PC-3 (cell line): ENCODE data around the gene F13A1. TPM values are rescaled to one million over a fixed set of nuclear protein-coding genes. Genes with fewer than 3 reads are reported as not detected.

Source experiments
- ATAC-seq: fragments of 200-7000 bp; cut with Tn5 transposase; 2 replicates; pipeline ENCODE4 v1.9.1; 2020; ENCODE audit warnings: mild to moderate bottlenecking, moderate library complexity
- BruUV-seq: library from RNA; stranded (reverse); fragments of 400-500 nt; replicated peaks from 2 replicates; lab custom pipeline; 2021; lab: Mats Ljungman, UMichigan
- CTCF ChIA-PET: fragments of 300-600 bp; sonication (Branson Sonifier 250); formaldehyde crosslinking; loops from one replicate; lab custom pipeline; 2022; ENCODE audit warnings: antibody characterized with exemption; lab: Charles Lee
- POLR2A ChIA-PET: fragments of 300-600 bp; sonication (Branson Sonifier 250); formaldehyde crosslinking; loops from one replicate; lab custom pipeline; 2022; ENCODE audit warnings: antibody characterized with exemption; ENCODE audit not compliant: unreplicated experiment; lab: Charles Lee
- DNase-seq: peaks from one replicate; pipeline ENCODE4 v3.0.0-alpha.2; 2015
- H2AFZ ChIP-seq: fragments of 300-600 bp; sonication (generic); 2 replicates; pipeline ENCODE4 v1.6.0; 2016; ENCODE audit warnings: antibody characterized with exemption, low read length
- H3F3A ChIP-seq: fragments of 300-600 bp; sonication (generic); one replicate; pipeline ENCODE4 v1.6.0; 2017; ENCODE audit warnings: antibody characterized with exemption, low read length, control low read depth, mild to moderate bottlenecking; ENCODE audit not compliant: unreplicated experiment
- H3K27ac ChIP-seq: fragments of 300-600 bp; sonication (generic); 2 replicates; pipeline ENCODE4 v1.5.1; 2016; ENCODE audit warnings: mild to moderate bottlenecking, low read length
- H3K27me3 ChIP-seq: fragments of 300-600 bp; sonication (generic); 2 replicates; pipeline ENCODE4 v1.6.1; 2016; ENCODE audit warnings: low read length, mixed read lengths
- H3K36me3 ChIP-seq: fragments of 300-600 bp; sonication (generic); 2 replicates; pipeline ENCODE4 v1.6.1; 2016; ENCODE audit warnings: low read depth, mixed run types, low read length, mixed read lengths
- H3K4me1 ChIP-seq: fragments of 300-600 bp; sonication (generic); 2 replicates; pipeline ENCODE4 v1.5.1; 2016; ENCODE audit warnings: low read length; ENCODE audit not compliant: insufficient read depth
- H3K4me2 ChIP-seq: fragments of 300-600 bp; sonication (generic); 2 replicates; pipeline ENCODE4 v1.6.0; 2016; ENCODE audit warnings: low read length
- H3K4me3 ChIP-seq: fragments of 300-600 bp; sonication (generic); 2 replicates; pipeline ENCODE4 v1.5.1; 2016; ENCODE audit warnings: mild to moderate bottlenecking, low read length, mixed read lengths
- H3K79me2 ChIP-seq: fragments of 300-600 bp; sonication (generic); 2 replicates; pipeline ENCODE4 v1.6.1; 2017; ENCODE audit warnings: low read length, mixed read lengths
- H3K9ac ChIP-seq: fragments of 300-600 bp; sonication (generic); 2 replicates; pipeline ENCODE4 v1.6.0; 2016; ENCODE audit warnings: mild to moderate bottlenecking, low read length
- H3K9me2 ChIP-seq: fragments of 300-600 bp; sonication (generic); replicated peaks from 2 replicates; pipeline ENCODE4 v1.6.1; 2016; ENCODE audit warnings: mixed run types, low read length, mixed read lengths
- H3K9me3 ChIP-seq: fragments of 300-600 bp; sonication (generic); 2 replicates; pipeline ENCODE4 v1.6.1; 2016; ENCODE audit warnings: low read length, mixed read lengths
- H4K20me1 ChIP-seq: fragments of 300-600 bp; sonication (generic); 2 replicates; pipeline ENCODE4 v1.6.1; 2016; ENCODE audit warnings: low read length, mixed read lengths
- CTCF ChIP-seq: fragments of 300-600 bp; sonication (generic); conservative IDR thresholded peaks from 2 replicates; pipeline ENCODE4 v1.5.1; 2017; ENCODE audit warnings: antibody characterized with exemption, low read depth, mild to moderate bottlenecking, low read length
- EZH2 ChIP-seq: fragments of 300-600 bp; sonication (generic); IDR thresholded peaks from one replicate; pipeline ENCODE4 v1.6.1; 2017; ENCODE audit warnings: antibody characterized with exemption, mild to moderate bottlenecking, low read length; ENCODE audit not compliant: unreplicated experiment
- EZH2phosphoT487 ChIP-seq: fragments of 300-600 bp; sonication (generic); IDR thresholded peaks from 2 replicates; pipeline ENCODE4 v1.6.1; 2018; ENCODE audit warnings: mild to moderate bottlenecking, antibody characterized with exemption, low read length, borderline replicate concordance
- intact Hi-C: fragments of 100-400 bp; cut with micrococcal nuclease; formaldehyde crosslinking; loops from 2 replicates; pipeline ENCODE4 v1.9.0; 2023
- total RNA-seq: library from RNA; depleted of rRNA; stranded (reverse); fragments of >200 nt; gene quantifications from 2 replicates; pipeline ENCODE4 v1.2.3, GENCODE V29; 2014

Gene F13A1
- total RNA-seq, 1 experiment from 2014 or later: not detected

GRCh38 chr6:6293317-6293716 is 27.1 kb downstream of the F13A1 start:
- CTCF ChIA-PET: interaction anchor here (0.5 kb wide), 1 partner anchor 104 kb away, joined by 3 read pairs; no protein-coding TSS in a partner anchor

GRCh38 chr6:6287415-6287814 is 33.0 kb downstream of the F13A1 start:
- intact Hi-C loops: no loop called here
- H3K9ac ChIP-seq: no peak overlapping the region
- no peaks in the 10 kb centered on the region for H3K9me3 ChIP-seq
- TF ChIP-seq EZH2phosphoT487: no peak
- TF ChIP-seq EZH2: no peak
- TF ChIP-seq CTCF: no peak
- POLR2A ChIA-PET: no interaction called here
- H3K4me1 ChIP-seq: no peaks in the 10 kb centered on the region
- H3K4me2 ChIP-seq: no peak overlapping the region
- no peak overlapping the region for H3K27ac ChIP-seq
- no peaks in the 10 kb centered on the region for H3K9me2 ChIP-seq
- H4K20me1 ChIP-seq: no peaks in the 10 kb centered on the region
- CTCF ChIA-PET: no interaction called here
- DNase-seq (no peak), ATAC-seq (no peak)
- H3K4me3 ChIP-seq: no peak overlapping the region
- BruUV-seq: no TSS peak
- no peaks in the 10 kb centered on the region for H3F3A ChIP-seq
- H3K27me3 ChIP-seq: peaks cover 52% of the 10 kb centered on the region
- no peak overlapping the region for H2AFZ ChIP-seq
- no peaks in the 10 kb centered on the region for H3K79me2 ChIP-seq
- H3K36me3 ChIP-seq: no peaks in the 10 kb centered on the region

More at GRCh38 chr6:6293317-6293716, 27.1 kb downstream of the F13A1 start:
- no peaks in the 10 kb centered on the region for H3K9me2 ChIP-seq
- DNase-seq: no peak
- H3K36me3 ChIP-seq: no peaks in the 10 kb centered on the region
- no TSS peak for BruUV-seq
- no peak overlapping the region for H3K4me2 ChIP-seq
- H4K20me1 ChIP-seq: no peaks in the 10 kb centered on the region
- no peaks in the 10 kb centered on the region for H3K4me1 ChIP-seq
- no peak for TF ChIP-seq EZH2
- H3K79me2 ChIP-seq: no peaks in the 10 kb centered on the region
- peaks cover 15% of the 10 kb centered on the region; the same call in 1 of the 2 replicates for H3K27me3 ChIP-seq
- H3K4me3 ChIP-seq: no peak overlapping the region
- H3K9ac ChIP-seq: no peak overlapping the region
- ATAC-seq: no peak
- intact Hi-C loops: no loop called here
- no peaks in the 10 kb centered on the region for H3K9me3 ChIP-seq
- H3K27ac ChIP-seq: no peak overlapping the region
- H3F3A ChIP-seq: no peaks in the 10 kb centered on the region
- POLR2A ChIA-PET: no interaction called here
- H2AFZ ChIP-seq: no peak overlapping the region

GRCh38 chr6:6285679-6286078 is 34.8 kb downstream of the F13A1 start:
- Histone ChIP-seq H3K9me3 (no peaks in the 10 kb centered on the region), H3K4me3 (no peak overlapping the region), H3K9ac (no peak overlapping the region), H3K79me2 (no peaks in the 10 kb centered on the region), H3K4me2 (no peak overlapping the region), H2AFZ (no peak overlapping the region), H3K27ac (no peak overlapping the region), H3K36me3 (no peaks in the 10 kb centered on the region), H3K9me2 (no peaks in the 10 kb centered on the region), H3K27me3 (peaks cover 48% of the 10 kb centered on the region), H3F3A (no peaks in the 10 kb centered on the region), H3K4me1 (no peaks in the 10 kb centered on the region), H4K20me1 (no peaks in the 10 kb centered on the region)
- BruUV-seq: no TSS peak
- TF ChIP-seq EZH2 (no peak), CTCF (no peak), EZH2phosphoT487 (no peak)
- intact Hi-C loops: no loop called here
- CTCF ChIA-PET: no interaction called here
- ATAC-seq (no peak), DNase-seq (no peak)
- POLR2A ChIA-PET: no interaction called here
